Measurements from ENCODE around the gene GOLT1A. TPM values are rescaled to one million over a fixed set of nuclear protein-coding genes. Genes with fewer than 3 reads are reported as not detected.

The GOLT1A gene
- total and polyA plus RNA-seq, 7 donors = 0.30 to 7.1 (median 0.37) TPM; not detected in 4

DNA sequence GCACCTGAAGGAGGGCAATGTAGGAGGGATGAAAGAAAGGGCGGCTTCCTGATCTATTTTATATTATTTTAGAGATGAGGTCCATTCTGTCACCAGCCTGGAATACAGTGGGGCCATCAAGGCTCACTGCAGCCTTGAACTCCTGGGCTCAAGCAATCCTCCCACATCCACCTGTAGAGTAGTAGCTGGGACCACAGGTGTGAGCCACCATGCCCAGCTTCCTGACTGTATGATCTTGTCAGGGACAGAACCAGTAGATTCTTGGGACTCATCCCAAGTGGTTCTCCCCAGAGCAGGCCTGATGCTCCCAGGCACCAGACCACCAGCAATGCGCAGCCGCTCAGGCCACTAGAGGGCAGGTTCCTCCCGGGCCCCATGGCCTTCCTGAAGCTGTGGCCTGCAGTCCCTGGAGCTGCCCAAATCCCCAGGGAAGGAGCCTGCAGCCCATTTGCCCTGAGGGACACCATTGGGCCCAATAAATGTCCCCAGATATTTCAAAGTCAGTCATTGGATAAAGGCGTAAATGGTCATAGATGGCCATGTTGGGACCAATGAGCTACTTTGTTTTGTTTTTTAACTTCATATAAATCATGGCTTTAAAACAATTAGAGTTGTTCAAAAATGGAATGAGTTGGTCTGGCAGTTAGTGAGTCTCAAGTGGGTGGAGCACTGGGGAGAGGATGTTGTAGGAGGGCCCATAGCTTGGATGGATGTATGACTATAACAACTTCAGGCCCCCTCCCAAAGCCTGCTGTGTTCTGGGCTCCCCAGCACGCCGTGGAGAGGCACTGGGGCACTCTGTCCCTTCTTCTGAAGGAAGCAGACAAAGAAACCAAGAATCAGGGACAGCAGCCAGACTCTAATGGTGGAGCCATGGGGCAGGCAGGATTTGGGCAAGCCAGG lies 44.7 kb upstream of the GOLT1A start:
- Histone ChIP-seq H3K4me1 (no peaks in the 10 kb centered on the region), H3K36me3 (ENCODE audit: insufficient read depth in 1 of 2, low read depth in 1 of 2) (no peaks in the 10 kb centered on the region), H3K27me3 (ENCODE audit: insufficient read depth in 3 of 3, low read length in 2 of 3) (no peaks in the 10 kb centered on the region), H3K27ac (no peak overlapping the region), H3K4me3 (no peak overlapping the region), H3K9me3 (no peaks in the 10 kb centered on the region)
- intact Hi-C loops (cut with DNase I) = loop anchor here (2.0 to 5.0 kb wide), 2 partner anchors 104 kb away; no protein-coding TSS in a partner anchor
- ATAC-seq (peak; percentile 44 to 61 (median 52)), DNase-seq (peak; percentile 39 to 66)
- WGBS, 3 donors = 76 to 88% (median 77%) methylated on average over 7 of the region's 7 CpGs
- TF ChIP-seq CTCF (IDR thresholded peaks at IDR 0.05) = peak; percentile 54

GRCh38 chr1:204257446-204257845 lies 43.7 kb upstream of the GOLT1A start:
- 87 to 93% (median 88%) methylated on average over 20 to 24 of the region's 24 CpGs for WGBS, 3 donors
- intact Hi-C loops (cut with DNase I) = loop anchor here in 1 of 2 donors (5.0 kb wide), 1 partner anchor 105 kb away; no protein-coding TSS in a partner anchor
- TF ChIP-seq CTCF (IDR thresholded peaks at IDR 0.05) = no peak
- Histone ChIP-seq H3K4me3 (no peak overlapping the region), H3K27me3 (ENCODE audit: insufficient read depth in 3 of 3, low read length in 2 of 3) (no peaks in the 10 kb centered on the region), H3K9me3 (no peaks in the 10 kb centered on the region), H3K4me1 (no peaks in the 10 kb centered on the region), H3K27ac (no peak overlapping the region), H3K36me3 (ENCODE audit: insufficient read depth in 1 of 2, low read depth in 1 of 2) (no peaks in the 10 kb centered on the region)
- ATAC-seq (no peak), DNase-seq (no peak)

- H3K4me3 ChIP-seq = no peak overlapping the region
- no peak for TF ChIP-seq CTCF (IDR thresholded peaks at IDR 0.05)
- no peaks in the 10 kb centered on the region for H3K9me3 ChIP-seq
- DNase-seq = no peak
- WGBS, 3 donors = 63 to 77% (median 68%) methylated on average over 10 of the region's 10 CpGs
- no peaks in the 10 kb centered on the region for H3K36me3 ChIP-seq (ENCODE audit: insufficient read depth in 1 of 2, low read depth in 1 of 2)
- no peak overlapping the region for H3K27ac ChIP-seq
- intact Hi-C loops (cut with DNase I) = loop anchor here in 1 of 2 donors (5.0 kb wide), 1 partner anchor 106 kb away; no protein-coding TSS in a partner anchor
- no peaks in the 10 kb centered on the region for H3K27me3 ChIP-seq (ENCODE audit: insufficient read depth in 3 of 3, low read length in 2 of 3)
- no peak for ATAC-seq
- H3K4me1 ChIP-seq = no peaks in the 10 kb centered on the region
These were observed 42.7 kb upstream of the GOLT1A start for GRCh38 chr1:204256531-204256930.

DNA sequence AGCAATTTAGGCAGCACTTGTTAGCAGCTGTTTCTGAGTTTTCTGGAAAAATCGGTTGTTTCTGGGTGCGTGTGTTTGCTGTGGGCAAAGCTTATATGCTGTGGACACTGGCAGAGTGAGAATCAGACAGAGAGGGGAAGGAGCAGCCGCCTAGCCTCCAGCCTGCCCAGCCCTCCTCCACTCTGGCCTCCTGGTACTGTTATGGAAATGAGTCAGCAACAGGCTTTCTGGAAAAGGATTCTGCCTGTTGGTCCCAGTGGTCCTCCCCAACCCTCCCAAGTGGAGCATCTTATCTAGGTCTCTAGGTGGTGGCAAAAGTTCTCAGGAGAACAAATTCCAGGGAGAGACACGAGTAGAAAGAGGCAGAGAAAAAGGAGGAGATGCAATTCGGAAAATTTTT lies 42.2 kb upstream of the GOLT1A start:
- H3K4me1 ChIP-seq = no peaks in the 10 kb centered on the region
- no peaks in the 10 kb centered on the region for H3K27me3 ChIP-seq (ENCODE audit: insufficient read depth in 3 of 3, low read length in 2 of 3)
- H3K9me3 ChIP-seq = no peaks in the 10 kb centered on the region
- 64 to 68% (median 67%) methylated on average over 5 of the region's 5 CpGs for WGBS, 3 donors
- DNase-seq (no peak), ATAC-seq (no peak)
- intact Hi-C loops (cut with DNase I) = loop anchor here in 1 of 2 donors (5.0 kb wide), 1 partner anchor 106 kb away; no protein-coding TSS in a partner anchor
- TF ChIP-seq CTCF (IDR thresholded peaks at IDR 0.05) = no peak
- H3K36me3 ChIP-seq (ENCODE audit: insufficient read depth in 1 of 2, low read depth in 1 of 2) = no peaks in the 10 kb centered on the region
- no peak overlapping the region for H3K4me3 ChIP-seq
- no peak overlapping the region for H3K27ac ChIP-seq

All from psoas muscle (tissue), 8 donors.